NCI-H146 (cell line): ENCODE data around the gene ATXN7L3B.

Experiments used
- DNase-seq: peaks from one replicate; lab custom pipeline; 2025; lab: John Stamatoyannopoulos, UW

Gene ATXN7L3B

GRCh38 chr12:74551291-74551690, 13.7 kb downstream of the ATXN7L3B start:
- no peak for DNase-seq

- no peak for DNase-seq
Observed at GRCh38 chr12:74552201-74552600, 14.6 kb downstream of the ATXN7L3B start.

- no peak for DNase-seq
Observed at GRCh38 chr12:74559728-74560127, 22.1 kb downstream of the ATXN7L3B start.

GRCh38 chr12:74563927-74564326, 26.3 kb downstream of the ATXN7L3B start:
- DNase-seq = no peak

- DNase-seq = no peak
Observed at GRCh38 chr12:74578486-74578885, 40.9 kb downstream of the ATXN7L3B start.

- DNase-seq = no peak
Observed at GRCh38 chr12:74579446-74579845, 41.8 kb downstream of the ATXN7L3B start.

GRCh38 chr12:74579981-74580380, 42.3 kb downstream of the ATXN7L3B start:
- DNase-seq = no peak

GRCh38 chr12:74581439-74581838, 43.8 kb downstream of the ATXN7L3B start:
- DNase-seq = no peak

- no peak for DNase-seq
Observed at GRCh38 chr12:74584483-74585062, 46.9 kb downstream of the ATXN7L3B start.

GRCh38 chr12:74586251-74586650, 48.6 kb downstream of the ATXN7L3B start:
- DNase-seq = no peak
